Activated naive CD8-positive, alpha-beta T cell treated with anti-CD3 and anti-CD28 coated beads, Interleukin-2, amount 10 ng/mL, durations not matched to agents 7 days and 5 days (primary cell): ENCODE data around the gene CHID1. TPM values are rescaled to one million over a fixed set of nuclear protein-coding genes. Genes with fewer than 3 reads are reported as not detected.
A peak's percentile ranks its signal among the peaks of the same experiment; 100 is the strongest.

Experiments used
- ATAC-seq: fragments of 150-1000 bp; cut with Tn5 transposase; one replicate; pipeline ENCODE4 v1.10.0; 2021; ENCODE audit warnings: low read depth, moderate library complexity
- POLR2A ChIA-PET: fragments of 350-600 bp; sonication (Branson Sonifier 250); formaldehyde crosslinking; loops from one replicate; lab custom pipeline; 2021; ENCODE audit warnings: antibody characterized with exemption; lab: Charles Lee
- DNase-seq: peaks from one replicate; pipeline ENCODE4 v3.0.0; 2021
- H3K27ac Mint-ChIP-seq: one replicate; pipeline ENCODE4 v1.8.0; 2022; ENCODE audit warnings: mild to moderate bottlenecking, mixed read lengths
- H3K27me3 Mint-ChIP-seq: one replicate; pipeline ENCODE4 v1.8.0; 2022; ENCODE audit warnings: mild to moderate bottlenecking, moderate library complexity, mixed read lengths
- H3K36me3 Mint-ChIP-seq: one replicate; pipeline ENCODE4 v1.8.0; 2021; ENCODE audit warnings: mild to moderate bottlenecking, mixed read lengths
- H3K4me1 Mint-ChIP-seq: one replicate; pipeline ENCODE4 v1.8.0; 2021; ENCODE audit warnings: mixed read lengths
- H3K4me3 Mint-ChIP-seq: one replicate; pipeline ENCODE4 v1.8.0; 2022; ENCODE audit warnings: mild to moderate bottlenecking, moderate library complexity, mixed read lengths
- H3K9me3 Mint-ChIP-seq: one replicate; pipeline ENCODE4 v1.8.0; 2021; ENCODE audit warnings: mixed read lengths
- total RNA-seq, 2 experiments: library from RNA; stranded (reverse); gene quantifications; one replicate each; pipeline ENCODE4 v1.2.3, GENCODE V29; 2021

CHID1 gene
- total RNA-seq, 2 experiments from 2014 or later = 39.7 to 47.9 TPM

DNA sequence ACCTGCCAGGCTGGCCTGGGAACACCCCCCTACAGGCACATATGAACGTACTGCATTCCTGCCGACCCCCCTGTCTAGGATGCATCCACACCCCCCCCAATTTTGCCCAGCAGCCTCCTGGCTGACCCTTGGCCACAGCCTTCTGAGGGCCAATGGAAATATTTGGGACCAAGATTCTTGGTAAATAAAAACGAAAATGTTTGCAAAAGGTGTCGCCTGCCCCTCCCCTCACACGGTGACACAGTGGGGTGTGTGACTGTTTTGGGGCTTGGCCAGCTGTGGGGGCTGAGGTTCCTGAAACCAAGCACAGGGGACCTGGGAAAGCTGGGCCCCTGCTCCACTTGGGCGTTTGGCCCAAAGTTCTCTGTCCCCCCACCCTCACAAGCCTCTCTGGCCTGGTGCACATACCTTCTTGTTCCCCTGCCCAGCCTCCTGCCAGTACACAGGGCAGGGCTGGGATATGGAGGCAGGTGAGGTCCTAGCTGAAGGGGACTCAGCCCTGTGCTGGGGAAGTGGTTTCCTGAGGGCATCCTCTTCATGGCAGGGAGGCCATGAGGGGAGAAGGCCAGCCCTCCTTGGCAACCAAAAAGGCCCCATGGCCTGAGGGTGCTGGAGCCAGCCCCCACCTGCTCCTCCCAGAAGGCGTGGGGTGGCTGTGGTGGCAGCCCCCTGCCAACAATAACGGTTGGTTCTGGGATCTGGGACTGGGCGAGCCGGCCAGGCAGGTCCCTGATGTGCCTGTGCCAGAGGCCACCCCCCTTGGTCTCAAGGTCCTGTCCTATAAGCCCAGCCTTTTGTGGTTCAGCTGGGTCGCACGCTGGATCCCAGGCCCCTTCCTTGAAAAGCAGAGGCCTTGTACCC, 85.0 kb downstream of the CHID1 start:
- ATAC-seq (no peak), DNase-seq (no peak)
- Mint-ChIP-seq H3K9me3 (no peaks in the 10 kb centered on the region), H3K4me3 (no peak overlapping the region), H3K36me3 (peaks cover 7% of the 10 kb centered on the region), H3K27me3 (peaks cover 20% of the 10 kb centered on the region), H3K4me1 (peaks cover 23% of the 10 kb centered on the region), H3K27ac (no peak overlapping the region)
- POLR2A ChIA-PET = interaction anchor here (0.7 to 9.6 kb wide), 4 partner anchors 16 to 30 kb away, joined by 4 to 67 read pairs (median 4); partner anchors contain the start of genes POLR2L, RPLP2 and TSPAN4

DNA sequence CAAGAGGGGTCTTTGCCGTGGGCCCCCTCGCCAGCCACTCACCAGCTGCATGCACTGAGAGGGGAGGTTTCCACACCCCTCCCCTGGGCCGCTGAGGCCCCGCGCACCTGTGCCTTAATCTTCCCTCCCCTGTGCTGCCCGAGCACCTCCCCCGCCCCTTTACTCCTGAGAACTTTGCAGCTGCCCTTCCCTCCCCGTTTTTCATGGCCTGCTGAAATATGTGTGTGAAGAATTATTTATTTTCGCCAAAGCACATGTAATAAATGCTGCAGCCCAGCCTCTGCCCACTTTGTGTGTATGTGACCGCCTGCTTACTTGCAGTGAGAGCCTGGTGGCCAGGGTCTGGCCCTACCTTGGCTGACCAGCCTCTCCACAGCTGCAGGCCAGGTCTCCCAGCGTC, 85.7 kb downstream of the CHID1 start:
- H3K4me3 Mint-ChIP-seq = no peak overlapping the region
- H3K4me1 Mint-ChIP-seq = peaks cover 23% of the 10 kb centered on the region
- no peaks in the 10 kb centered on the region for H3K9me3 Mint-ChIP-seq
- H3K27ac Mint-ChIP-seq = no peak overlapping the region
- peaks cover 7% of the 10 kb centered on the region for H3K36me3 Mint-ChIP-seq
- DNase-seq = no peak
- peaks cover 20% of the 10 kb centered on the region for H3K27me3 Mint-ChIP-seq
- POLR2A ChIA-PET = interaction anchor here (0.8 kb wide), 1 partner anchor 118 kb away, joined by 3 read pairs; no protein-coding TSS in a partner anchor
- no peak for ATAC-seq

DNA sequence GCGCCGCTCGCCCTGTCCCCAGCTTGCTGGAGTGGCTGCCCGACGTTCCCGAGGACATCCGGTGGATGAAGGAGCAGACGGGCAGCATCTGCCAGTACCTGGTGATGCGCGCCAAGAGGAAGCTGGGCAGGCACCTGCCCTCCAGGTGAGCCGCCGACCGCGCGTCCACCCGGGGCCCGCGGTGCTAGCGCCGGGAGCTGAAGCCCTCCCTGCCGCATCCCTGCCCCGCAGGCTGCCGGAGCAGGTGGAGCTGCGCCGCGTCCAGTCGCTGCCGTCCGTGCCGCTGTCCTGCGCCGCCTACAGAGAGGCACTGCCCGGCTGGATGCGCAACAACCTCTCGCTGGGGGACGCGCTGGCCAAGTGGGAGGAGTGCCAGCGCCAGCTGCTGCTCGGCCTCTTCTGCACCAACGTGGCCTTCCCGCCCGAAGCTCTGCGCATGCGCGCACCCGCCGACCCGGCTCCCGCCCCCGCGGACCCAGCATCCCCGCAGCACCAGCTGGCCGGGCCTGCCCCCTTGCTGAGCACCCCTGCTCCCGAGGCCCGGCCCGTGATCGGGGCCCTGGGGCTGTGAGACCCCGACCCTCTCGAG, 86.2 kb downstream of the CHID1 start:
- POLR2A ChIA-PET = interaction anchor here (0.8 kb wide), 1 partner anchor 118 kb away, joined by 3 read pairs; no protein-coding TSS in a partner anchor
- Mint-ChIP-seq H3K4me3 (no peak overlapping the region), H3K27me3 (peaks cover 17% of the 10 kb centered on the region), H3K9me3 (no peaks in the 10 kb centered on the region), H3K36me3 (peaks cover 7% of the 10 kb centered on the region), H3K4me1 (peaks cover 21% of the 10 kb centered on the region), H3K27ac (no peak overlapping the region)
- DNase-seq (no peak), ATAC-seq (no peak)

DNA sequence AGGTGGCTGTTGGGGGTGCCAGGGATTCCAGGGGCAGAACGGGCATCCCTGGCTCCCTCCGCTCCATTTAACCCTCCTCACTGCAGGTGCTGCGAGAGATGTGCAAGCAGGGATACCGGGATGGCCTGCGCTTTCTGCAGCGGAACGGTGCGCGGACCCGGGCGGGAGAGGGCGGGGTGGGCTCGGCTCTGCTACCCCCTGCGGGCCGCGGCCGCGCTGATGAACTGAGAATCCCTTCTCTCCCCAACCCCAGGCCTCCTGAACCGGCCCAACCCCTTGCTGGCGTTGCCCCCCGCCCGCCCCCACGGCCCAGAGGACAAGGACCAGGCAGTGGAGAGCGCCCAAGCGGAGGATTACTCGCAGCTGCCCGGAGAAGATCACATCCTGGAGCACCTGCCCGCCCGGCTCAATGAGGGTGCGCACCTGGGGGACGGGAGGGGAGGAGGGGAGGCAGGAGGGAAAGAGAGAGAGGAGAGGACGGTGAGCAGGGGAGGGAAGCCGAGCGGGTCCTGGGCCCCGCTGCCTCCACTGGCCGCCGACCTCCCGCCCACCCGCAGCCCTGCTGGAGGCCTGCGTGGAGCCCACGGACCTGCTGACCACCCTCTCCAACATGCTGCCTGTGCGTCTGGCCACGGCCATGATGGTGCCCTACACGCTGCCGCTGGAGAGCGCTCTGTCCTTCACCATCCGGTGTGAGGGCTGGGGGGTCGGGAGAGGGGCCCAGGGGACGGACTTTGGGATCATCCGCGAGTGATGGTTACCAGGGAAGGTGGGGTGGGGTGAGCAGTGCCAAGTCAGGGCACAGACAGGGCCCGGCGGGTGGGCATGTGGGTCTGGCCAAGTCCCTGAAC, 86.9 kb downstream of the CHID1 start:
- H3K27me3 Mint-ChIP-seq = peaks cover 10% of the 10 kb centered on the region
- no peaks in the 10 kb centered on the region for H3K9me3 Mint-ChIP-seq
- POLR2A ChIA-PET = interaction anchor here (0.7 kb wide), 1 partner anchor 13 kb away, joined by 3 read pairs; no protein-coding TSS in a partner anchor
- H3K36me3 Mint-ChIP-seq = peaks cover 7% of the 10 kb centered on the region
- H3K27ac Mint-ChIP-seq = no peak overlapping the region
- peaks cover 18% of the 10 kb centered on the region for H3K4me1 Mint-ChIP-seq
- DNase-seq = no peak
- no peak overlapping the region for H3K4me3 Mint-ChIP-seq
- ATAC-seq = no peak

DNA sequence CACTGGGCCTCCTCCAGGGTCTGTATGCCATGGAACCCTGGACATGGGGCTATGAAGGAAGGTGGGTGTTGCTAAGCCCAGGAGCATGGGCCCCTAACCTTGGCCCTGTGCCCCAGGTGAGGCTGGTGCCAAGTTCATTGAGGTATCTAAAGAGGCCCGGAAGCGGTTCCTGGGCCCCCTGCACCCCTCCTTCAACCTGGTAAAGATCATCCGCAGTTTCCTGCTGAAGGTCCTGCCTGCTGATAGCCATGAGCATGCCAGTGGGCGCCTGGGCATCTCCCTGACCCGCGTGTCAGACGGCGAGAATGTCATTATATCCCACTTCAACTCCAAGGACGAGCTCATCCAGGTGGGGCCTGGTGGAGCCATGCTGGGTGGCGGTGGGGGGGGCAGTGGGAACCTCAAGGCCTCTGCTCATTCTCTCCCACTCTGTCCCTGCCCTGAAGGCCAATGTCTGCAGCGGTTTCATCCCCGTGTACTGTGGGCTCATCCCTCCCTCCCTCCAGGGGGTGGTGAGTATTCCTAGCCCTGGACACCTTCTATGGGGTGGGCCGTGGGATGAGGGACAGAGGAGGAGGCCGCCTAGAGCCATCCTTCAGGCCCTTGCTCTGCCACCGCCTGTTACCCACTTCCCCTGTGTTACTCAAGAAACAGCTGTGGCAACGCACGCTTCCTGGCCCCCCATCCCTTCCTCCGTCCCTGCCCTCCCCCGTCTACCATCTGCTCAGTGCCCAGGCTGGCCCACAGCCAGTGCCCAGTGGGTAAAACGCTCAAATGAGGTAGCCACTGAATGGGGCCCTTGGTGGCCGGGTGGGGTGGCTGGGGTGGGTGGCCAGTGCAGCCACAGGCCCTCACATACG, 88.9 kb downstream of the CHID1 start:
- no peak overlapping the region for H3K27ac Mint-ChIP-seq
- ATAC-seq (no peak), DNase-seq (no peak)
- no peaks in the 10 kb centered on the region for H3K27me3 Mint-ChIP-seq
- H3K36me3 Mint-ChIP-seq = peaks cover 5% of the 10 kb centered on the region
- peak overlapping the region; percentile 16 for H3K4me3 Mint-ChIP-seq
- peaks cover 11% of the 10 kb centered on the region for H3K4me1 Mint-ChIP-seq
- no peaks in the 10 kb centered on the region for H3K9me3 Mint-ChIP-seq
- POLR2A ChIA-PET = interaction anchor here (0.6 kb wide), 1 partner anchor 126 kb away, joined by 3 read pairs; the partner anchor contains the start of gene TMEM80

DNA sequence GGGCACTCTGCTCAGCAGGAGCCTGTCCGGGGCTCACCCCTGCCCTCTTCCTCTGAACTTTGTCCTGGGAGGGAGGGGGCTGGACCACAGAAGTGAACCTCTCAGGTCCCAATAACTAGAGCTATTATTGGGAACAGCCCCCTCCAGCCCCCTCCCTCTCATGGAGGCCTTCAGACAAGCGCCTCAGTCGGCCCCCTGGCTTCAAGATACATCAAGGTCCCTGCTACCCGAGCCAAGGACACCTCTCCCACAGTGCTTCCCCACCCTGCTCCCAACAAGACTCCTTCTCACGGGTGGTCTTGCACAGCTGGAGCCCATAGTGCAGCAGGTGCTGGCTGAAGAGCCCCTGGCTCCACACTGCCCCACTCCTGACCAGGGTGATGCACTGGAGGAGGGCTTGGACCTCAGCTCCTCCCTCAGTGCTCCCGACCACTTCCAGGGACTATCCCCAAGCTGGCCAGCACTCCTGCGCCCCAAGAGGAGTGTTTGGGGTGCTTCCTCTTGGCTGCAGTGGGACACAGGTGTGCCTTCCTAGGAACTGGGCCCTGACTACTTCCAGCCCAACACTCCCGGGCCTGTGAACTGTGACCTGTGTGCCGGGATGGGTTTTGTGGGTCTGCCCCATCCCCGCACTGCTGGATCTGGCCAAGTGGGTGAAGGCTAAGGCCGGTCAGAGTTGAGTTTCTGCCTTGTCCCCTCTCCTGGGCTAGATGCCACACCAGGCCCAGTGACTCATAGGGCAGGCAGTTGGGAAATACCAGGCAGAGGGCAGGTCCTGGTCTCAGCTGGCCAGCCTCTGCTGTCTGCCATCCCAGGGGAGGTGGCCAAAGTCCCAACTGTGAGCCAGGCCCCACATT, 89.7 kb downstream of the CHID1 start:
- Mint-ChIP-seq H3K36me3 (peaks cover 5% of the 10 kb centered on the region), H3K4me1 (peaks cover 7% of the 10 kb centered on the region), H3K9me3 (no peaks in the 10 kb centered on the region), H3K27me3 (no peaks in the 10 kb centered on the region), H3K4me3 (peak overlapping the region; percentile 82), H3K27ac (peak overlapping the region; percentile 42)
- DNase-seq (no peak), ATAC-seq (no peak)
- POLR2A ChIA-PET = interaction anchor here (1.8 to 3.0 kb wide), 8 partner anchors 8 to 89 kb away, joined by 6 to 51 read pairs (median 18); partner anchors contain the start of genes CD151, CHID1, CRACR2B and GATD1

DNA sequence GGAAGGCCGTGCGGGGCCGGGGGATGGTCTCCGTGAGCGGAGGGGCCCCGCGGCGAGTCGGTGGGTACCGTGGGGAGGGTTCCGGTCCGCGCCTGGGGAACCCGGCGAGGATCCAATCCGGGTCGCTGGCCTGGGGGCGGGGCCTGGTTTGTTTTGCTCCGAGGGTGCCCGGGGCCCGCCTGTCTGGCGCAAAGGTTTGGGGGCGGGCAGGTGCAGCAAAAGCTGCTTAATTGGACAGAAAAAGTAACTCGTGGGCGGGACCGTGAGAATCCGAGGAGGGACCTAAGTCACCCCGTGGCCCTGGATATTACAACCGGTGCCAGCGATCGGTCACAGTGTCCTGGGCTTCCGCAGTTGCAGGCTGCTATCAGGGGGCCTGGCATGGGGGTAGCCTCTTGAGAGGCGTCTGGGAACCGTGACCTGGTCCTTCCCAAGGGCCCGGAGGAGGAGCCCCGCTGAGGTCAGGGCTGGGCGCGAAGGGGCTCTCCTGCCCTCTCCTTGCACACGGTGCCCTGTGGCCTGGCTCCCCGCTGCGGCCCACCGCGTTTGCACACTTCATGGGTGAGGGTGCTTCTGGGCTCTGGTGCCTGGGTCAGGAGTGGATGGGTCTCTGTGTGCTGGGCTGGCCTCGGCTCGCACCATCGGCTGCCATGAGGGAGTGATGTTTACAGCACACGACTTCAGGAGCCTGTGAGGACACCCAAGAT, 90.5 kb downstream of the CHID1 start:
- peaks cover 4% of the 10 kb centered on the region for H3K36me3 Mint-ChIP-seq
- DNase-seq (peak; percentile 94), ATAC-seq (peak; percentile 74)
- no peaks in the 10 kb centered on the region for H3K27me3 Mint-ChIP-seq
- H3K4me1 Mint-ChIP-seq = peaks cover 7% of the 10 kb centered on the region
- no peaks in the 10 kb centered on the region for H3K9me3 Mint-ChIP-seq
- H3K27ac Mint-ChIP-seq = peak overlapping the region; percentile 82
- POLR2A ChIA-PET = interaction anchor here (1.0 to 3.0 kb wide), 14 partner anchors 9 to 283 kb away, joined by 3 to 51 read pairs (median 14); partner anchors contain the start of genes CD151, CHID1, CRACR2B and DEAF1
- peak overlapping the region; percentile 82 for H3K4me3 Mint-ChIP-seq

DNA sequence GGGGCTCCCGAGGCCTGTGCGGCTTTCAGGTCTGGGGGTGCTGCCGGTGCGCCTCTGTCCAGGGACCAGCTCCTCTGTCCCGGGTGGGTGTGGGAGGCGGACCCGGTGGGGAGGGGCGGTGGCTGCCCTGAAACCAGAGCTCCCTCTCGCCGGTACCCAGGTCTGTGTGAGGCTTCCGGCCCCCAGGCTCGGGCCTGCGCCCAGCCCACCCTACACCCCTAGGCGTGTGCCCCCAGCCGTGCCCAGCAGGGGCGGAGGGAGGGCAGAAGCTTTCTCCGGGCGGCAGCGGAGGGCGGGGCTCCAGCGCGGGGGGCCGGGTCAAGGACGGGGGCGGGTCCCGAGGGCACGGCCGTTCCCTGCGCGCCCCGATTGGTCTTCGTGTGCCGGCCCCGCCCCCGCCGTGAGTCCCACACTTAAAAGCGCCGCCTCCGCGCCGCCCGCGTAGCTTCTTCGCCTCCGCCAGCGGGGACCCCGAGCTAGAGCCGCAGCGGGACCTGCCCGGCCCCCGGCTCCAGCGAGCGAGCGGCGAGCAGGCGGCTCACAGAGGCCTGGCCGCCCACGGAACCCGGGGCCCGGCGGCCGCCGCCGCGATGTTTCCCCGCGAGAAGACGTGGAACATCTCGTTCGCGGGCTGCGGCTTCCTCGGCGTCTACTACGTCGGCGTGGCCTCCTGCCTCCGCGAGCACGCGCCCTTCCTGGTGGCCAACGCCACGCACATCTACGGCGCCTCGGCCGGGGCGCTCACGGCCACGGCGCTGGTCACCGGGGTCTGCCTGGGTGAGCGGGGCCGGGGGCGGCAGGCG, 91.3 kb downstream of the CHID1 start:
- peak; percentile 62 for ATAC-seq
- Mint-ChIP-seq H3K36me3 (peaks cover 2% of the 10 kb centered on the region), H3K4me3 (peak overlapping the region; percentile 82), H3K27me3 (no peaks in the 10 kb centered on the region), H3K9me3 (no peaks in the 10 kb centered on the region), H3K27ac (peak overlapping the region; percentile 82), H3K4me1 (peaks cover 7% of the 10 kb centered on the region)
- POLR2A ChIA-PET = interaction anchor here (0.9 to 3.0 kb wide), 17 partner anchors 8 to 500 kb away, joined by 3 to 51 read pairs (median 8); partner anchors contain the start of genes CD151, CHID1, CRACR2B and DEAF1
- DNase-seq = peak; percentile 97

DNA sequence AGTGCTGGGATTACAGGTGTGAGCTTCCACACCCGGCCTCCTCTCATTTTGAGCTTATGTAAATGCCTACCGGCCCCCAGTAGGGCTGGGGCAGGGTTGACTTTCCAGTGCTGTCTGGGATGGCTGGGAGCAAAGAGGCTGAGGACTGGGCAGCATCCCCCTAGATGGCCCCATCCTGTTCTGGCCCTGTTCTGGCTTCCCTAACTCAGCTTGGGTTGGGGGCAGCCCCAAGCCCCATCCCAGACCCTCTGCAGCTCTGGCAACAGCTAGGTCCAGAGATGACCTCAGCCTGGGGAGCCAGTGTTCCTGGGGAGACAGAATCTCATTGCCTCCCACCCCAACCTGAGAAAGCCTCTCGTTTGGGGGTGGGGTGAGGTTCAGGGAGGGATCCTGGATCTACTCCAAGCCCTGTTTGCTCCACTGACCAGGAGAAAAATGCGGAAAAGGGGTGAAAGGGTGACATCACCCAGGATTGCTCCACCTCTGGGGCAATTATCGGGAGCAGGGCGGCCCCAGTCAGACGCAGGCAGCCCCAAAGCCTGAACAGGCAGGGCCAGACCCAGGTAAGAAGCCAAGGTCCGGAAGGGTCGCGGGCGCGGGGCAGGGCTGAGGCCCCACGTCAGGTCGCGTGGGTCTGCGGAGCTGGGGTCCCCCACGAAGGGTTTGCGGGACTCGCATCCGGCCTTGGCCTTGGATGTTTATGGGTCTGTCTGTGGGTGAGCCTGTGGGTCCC, 92.0 kb downstream of the CHID1 start, which contains the start of gene PNPLA2:
Gene PNPLA2 (plus strand): TSS at position 519 of the 733 bp plus-strand sequence. CDS start 805 bp downstream, outside the sequence.
- H3K27me3 Mint-ChIP-seq = no peaks in the 10 kb centered on the region
- no peak for DNase-seq
- no peak for ATAC-seq
- H3K9me3 Mint-ChIP-seq = no peaks in the 10 kb centered on the region
- peaks cover 7% of the 10 kb centered on the region for H3K4me1 Mint-ChIP-seq
- peak within 1 kb of the TSS; percentile 82 for H3K4me3 Mint-ChIP-seq
- H3K36me3 Mint-ChIP-seq = peaks cover 3% of the 10 kb centered on the region
- H3K27ac Mint-ChIP-seq = peak within 1 kb of the TSS; percentile 82
- POLR2A ChIA-PET = interaction anchor here (0.9 to 3.0 kb wide), 16 partner anchors 8 to 499 kb away, joined by 3 to 51 read pairs (median 10); partner anchors contain the start of genes CD151, CHID1, CRACR2B and DEAF1
